GM12891 (cell line): ENCODE results near the gene ATP1B2.

Source experiments
- PAX5 ChIP-seq: IDR thresholded peaks from 2 replicates; pipeline ENCODE4 v1.6.1; 2011; ENCODE audit warnings: low read length, moderate library complexity, mild to moderate bottlenecking; ENCODE audit not compliant: insufficient read depth, severe bottlenecking
- POLR2A ChIP-seq: IDR thresholded peaks from 2 replicates; pipeline ENCODE4 v1.6.1; 2011; ENCODE audit warnings: low read depth, low read length, control low read depth
- POLR2AphosphoS5 ChIP-seq: IDR thresholded peaks from 2 replicates; pipeline ENCODE4 v1.6.1; 2011; ENCODE audit warnings: low read depth, low read length, control low read depth
- POU2F2 ChIP-seq: IDR thresholded peaks from 2 replicates; pipeline ENCODE4 v1.6.1; 2011; ENCODE audit warnings: low read depth, mild to moderate bottlenecking, control low read depth, low read length, moderate library complexity
- SPI1 ChIP-seq: IDR thresholded peaks from 2 replicates; pipeline ENCODE4 v1.6.1; 2011; ENCODE audit warnings: low read depth, low read length, control low read depth
- TAF1 ChIP-seq: IDR thresholded peaks from 2 replicates; pipeline ENCODE4 v1.6.1; 2011; ENCODE audit warnings: low read depth, low read length, control low read depth

DNA sequence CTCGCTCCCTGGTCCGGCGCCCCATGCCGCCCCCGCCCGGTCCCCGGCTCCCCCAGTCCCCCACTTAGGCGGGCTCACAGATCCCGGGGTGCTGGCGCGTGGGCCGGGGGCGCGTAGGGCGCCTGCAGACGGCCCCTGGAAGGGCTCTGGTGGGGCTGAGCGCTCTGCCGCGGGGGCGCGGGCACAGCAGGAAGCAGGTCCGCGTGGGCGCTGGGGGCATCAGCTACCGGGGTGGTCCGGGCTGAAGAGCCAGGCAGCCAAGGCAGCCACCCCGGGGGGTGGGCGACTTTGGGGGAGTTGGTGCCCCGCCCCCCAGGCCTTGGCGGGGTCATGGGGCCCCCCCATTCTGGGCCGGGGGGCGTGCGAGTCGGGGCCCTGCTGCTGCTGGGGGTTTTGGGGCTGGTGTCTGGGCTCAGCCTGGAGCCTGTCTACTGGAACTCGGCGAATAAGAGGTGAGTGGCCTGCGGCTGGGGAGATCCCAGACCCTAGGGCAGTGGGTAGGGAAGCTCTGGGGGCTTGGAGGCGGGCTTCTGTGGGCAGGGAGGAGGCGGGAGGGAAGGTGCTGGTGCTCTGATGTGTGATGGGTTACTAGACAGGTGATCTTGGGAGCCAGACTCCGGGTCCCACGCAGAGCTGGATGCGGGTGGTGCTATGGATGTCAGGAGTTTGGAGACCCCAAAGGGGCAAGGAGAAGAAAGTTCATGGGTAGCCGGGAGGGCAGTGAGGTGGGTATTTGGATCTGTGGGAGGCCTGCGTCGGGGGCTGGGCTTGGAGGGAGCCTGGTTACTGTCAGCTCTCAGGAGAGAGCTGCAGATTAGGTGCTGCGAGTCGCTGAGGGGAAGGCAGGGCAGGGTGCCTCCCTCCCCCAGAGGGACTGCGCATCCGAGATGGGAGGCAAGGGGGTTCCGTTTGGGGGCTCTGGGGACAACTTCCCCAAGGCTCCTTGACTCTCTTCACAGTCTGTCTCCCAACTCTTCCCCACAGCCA lies 54.8 kb downstream of the ATP1B2 start:
- TF ChIP-seq TAF1 = no peak
- TF ChIP-seq POLR2AphosphoS5 = no peak
- TF ChIP-seq POLR2A = no peak
- TF ChIP-seq POU2F2 = no peak
- TF ChIP-seq PAX5 = no peak
- TF ChIP-seq SPI1 = no peak
